ENCODE measurements around the gene CCND2.

The CCND2 gene

GRCh38 chr12:4273652-4274395 is at the start of gene CCND2:
TSS of gene CCND2 (plus strand) at chr12:4273762. CDS start at chr12:4274041, 279 bp downstream.
- DNase-seq: peak; percentile 88

GRCh38 chr12:4224206-4224889 is 49.2 kb upstream of the CCND2 start:
- DNase-seq: peak; percentile 43

- peak; percentile 24 for DNase-seq
Observed at GRCh38 chr12:4225571-4225970, 48.0 kb upstream of the CCND2 start.

GRCh38 chr12:4227046-4227445 is 46.5 kb upstream of the CCND2 start:
- DNase-seq: no peak

- DNase-seq: peak; percentile 11
Observed at GRCh38 chr12:4228122-4228580, 45.4 kb upstream of the CCND2 start.

- DNase-seq: peak; percentile 21
Observed at GRCh38 chr12:4230526-4230925, 43.0 kb upstream of the CCND2 start.

GRCh38 chr12:4238577-4238976 is 35.0 kb upstream of the CCND2 start:
- no peak for DNase-seq

GRCh38 chr12:4239746-4240145 is 33.8 kb upstream of the CCND2 start:
- no peak for DNase-seq

GRCh38 chr12:4240161-4240783 is 33.3 kb upstream of the CCND2 start:
- DNase-seq: no peak

- DNase-seq: no peak
Observed at GRCh38 chr12:4240981-4241380, 32.6 kb upstream of the CCND2 start.

GRCh38 chr12:4241592-4241991 is 32.0 kb upstream of the CCND2 start:
- no peak for DNase-seq

- DNase-seq: peak; percentile 51
Observed at GRCh38 chr12:4242595-4242994, 31.0 kb upstream of the CCND2 start.

- peak; percentile 46 for DNase-seq
Observed at GRCh38 chr12:4243091-4243490, 30.5 kb upstream of the CCND2 start.

GRCh38 chr12:4243491-4244100 is 30.0 kb upstream of the CCND2 start:
- peak; percentile 28 for DNase-seq

- DNase-seq: peak; percentile 21
Observed at GRCh38 chr12:4244868-4245267, 28.7 kb upstream of the CCND2 start.

GRCh38 chr12:4245446-4245845 is 28.1 kb upstream of the CCND2 start:
- DNase-seq: no peak

- no peak for DNase-seq
Observed at GRCh38 chr12:4246116-4246515, 27.4 kb upstream of the CCND2 start.

- peak; percentile 67 for DNase-seq
Observed at GRCh38 chr12:4250691-4251090, 22.9 kb upstream of the CCND2 start.

- no peak for DNase-seq
Observed at GRCh38 chr12:4251216-4251891, 22.2 kb upstream of the CCND2 start.

GRCh38 chr12:4251967-4252366 is 21.6 kb upstream of the CCND2 start:
- no peak for DNase-seq

GRCh38 chr12:4252601-4253000 is 21.0 kb upstream of the CCND2 start:
- DNase-seq: no peak

- DNase-seq: no peak
Observed at GRCh38 chr12:4256043-4256826, 17.3 kb upstream of the CCND2 start.

All from activated CD8-positive, alpha-beta memory T cell treated with anti-CD3 and anti-CD28 coated beads for 24 hours (primary cell).